Testis (tissue), 2 donors: ENCODE data around the gene SPAG17.

Experiments used
- POLR2A ChIP-seq: fragments of 450-650 bp; IDR thresholded peaks from one replicate; pipeline ENCODE4 v1.6.1; 2017; ENCODE audit warnings: antibody characterized with exemption, mild to moderate bottlenecking, moderate library complexity
- TF ChIP-seq, protein P1 (sequence below), 3 experiments: fragments of 450-650 bp in 2 of 3; fragments of 200-600 bp in 1 of 3; sonication (generic) in 1 of 3; IDR thresholded peaks; one replicate each; pipeline ENCODE4 v1.5.1; 2016 to 2019; ENCODE audit warnings: antibody characterized with exemption in 3 of 3, mild to moderate bottlenecking in 2 of 3, moderate library complexity in 1 of 3

DNA sequence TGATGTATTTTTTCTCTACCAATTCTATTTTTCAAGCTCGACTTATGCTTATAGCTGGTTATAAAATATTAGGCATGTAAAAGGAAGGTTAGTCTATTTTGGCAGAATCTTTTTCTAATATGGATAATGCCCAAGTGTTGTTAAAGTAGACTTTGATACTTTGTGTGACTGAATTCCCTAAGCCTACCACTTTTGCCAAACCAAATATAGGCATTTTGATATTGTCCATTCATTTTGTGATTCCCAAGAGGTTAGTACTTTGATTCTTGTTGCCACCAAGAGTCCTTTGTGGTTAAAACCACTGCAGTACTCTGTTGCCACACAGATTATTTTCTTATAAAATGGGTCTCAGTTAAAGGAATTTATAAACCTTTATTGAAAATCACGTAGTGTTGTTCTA, 251.3 kb downstream of the SPAG17 start:
- TF ChIP-seq, protein P1, sequence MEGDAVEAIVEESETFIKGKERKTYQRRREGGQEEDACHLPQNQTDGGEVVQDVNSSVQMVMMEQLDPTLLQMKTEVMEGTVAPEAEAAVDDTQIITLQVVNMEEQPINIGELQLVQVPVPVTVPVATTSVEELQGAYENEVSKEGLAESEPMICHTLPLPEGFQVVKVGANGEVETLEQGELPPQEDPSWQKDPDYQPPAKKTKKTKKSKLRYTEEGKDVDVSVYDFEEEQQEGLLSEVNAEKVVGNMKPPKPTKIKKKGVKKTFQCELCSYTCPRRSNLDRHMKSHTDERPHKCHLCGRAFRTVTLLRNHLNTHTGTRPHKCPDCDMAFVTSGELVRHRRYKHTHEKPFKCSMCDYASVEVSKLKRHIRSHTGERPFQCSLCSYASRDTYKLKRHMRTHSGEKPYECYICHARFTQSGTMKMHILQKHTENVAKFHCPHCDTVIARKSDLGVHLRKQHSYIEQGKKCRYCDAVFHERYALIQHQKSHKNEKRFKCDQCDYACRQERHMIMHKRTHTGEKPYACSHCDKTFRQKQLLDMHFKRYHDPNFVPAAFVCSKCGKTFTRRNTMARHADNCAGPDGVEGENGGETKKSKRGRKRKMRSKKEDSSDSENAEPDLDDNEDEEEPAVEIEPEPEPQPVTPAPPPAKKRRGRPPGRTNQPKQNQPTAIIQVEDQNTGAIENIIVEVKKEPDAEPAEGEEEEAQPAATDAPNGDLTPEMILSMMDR (IDR thresholded peaks at IDR 0.05) = no peak
- TF ChIP-seq POLR2A = no peak
